GM18505 (cell line): ENCODE measurements around the gene TRUB2.
"Not testable (repeated sequence)": the region's sequence is repeated elsewhere in the genome, so short reads cannot be mapped to it uniquely, and the experiment has no call there.

Experiments used
- ATAC-seq: cut with Tn5 transposase; IDR thresholded peaks from one replicate; pipeline ENCODE4 v1.9.1; 2021; ENCODE audit not compliant: unreplicated experiment
- POLR2A ChIP-seq: IDR thresholded peaks from 4 replicates; pipeline ENCODE4 v1.6.1; 2011; ENCODE audit warnings: borderline replicate concordance; ENCODE audit not compliant: insufficient read depth, insufficient read length; ENCODE audit errors: extremely low read depth

Gene TRUB2

GRCh38 chr9:128358090-128358489 lies 35.8 kb upstream of the TRUB2 start:
- TF ChIP-seq POLR2A = no peak
- ATAC-seq = no peak

- no peak for ATAC-seq
- TF ChIP-seq POLR2A = no peak
Observed at GRCh38 chr9:128355451-128355850, 33.2 kb upstream of the TRUB2 start.

- no peak for TF ChIP-seq POLR2A
- no peak for ATAC-seq
Observed at GRCh38 chr9:128349772-128350171, 27.5 kb upstream of the TRUB2 start.

- no peak for TF ChIP-seq POLR2A
- no peak for ATAC-seq
Observed at GRCh38 chr9:128349125-128349524, 26.9 kb upstream of the TRUB2 start.

GRCh38 chr9:128344931-128345605 lies 22.8 kb upstream of the TRUB2 start:
- no peak for TF ChIP-seq POLR2A
- ATAC-seq = no peak

- TF ChIP-seq POLR2A = no peak
- ATAC-seq = no peak
Observed at GRCh38 chr9:128343855-128344254, 21.6 kb upstream of the TRUB2 start.

GRCh38 chr9:128342971-128343680 lies 20.9 kb upstream of the TRUB2 start:
- no peak for ATAC-seq
- TF ChIP-seq POLR2A = no peak

- ATAC-seq = no peak
Observed at GRCh38 chr9:128341435-128341849, 19.2 kb upstream of the TRUB2 start.

GRCh38 chr9:128340691-128341434 lies 18.6 kb upstream of the TRUB2 start:
- no peak for ATAC-seq
- TF ChIP-seq POLR2A = no peak

More at GRCh38 chr9:128341435-128341849, 19.2 kb upstream of the TRUB2 start:
- no peak for TF ChIP-seq POLR2A

- peak; percentile 78 for ATAC-seq
- TF ChIP-seq POLR2A = peak; percentile 41
Observed at GRCh38 chr9:128339761-128340690, 17.8 kb upstream of the TRUB2 start, which contains the start of gene SLC27A4. SLC27A4 (plus strand) TSS chr9:128340527; CDS start chr9:128343133, 2,606 bp downstream.

- ATAC-seq = not testable (repeated sequence)
Observed at GRCh38 chr9:128338852-128339614, 16.8 kb upstream of the TRUB2 start.

- no peak for TF ChIP-seq POLR2A
- no peak for ATAC-seq
Observed at GRCh38 chr9:128337936-128338335, 15.7 kb upstream of the TRUB2 start.
